Thyroid gland (tissue), 4 donors: ENCODE measurements around the gene LRIT2.

ENCODE experiments used
- CTCF ChIP-seq, 6 experiments: fragments of 200-600 bp in 3 of 6; fragments of 450-650 bp in 3 of 6; sonication (generic) in 3 of 6; IDR thresholded peaks; one replicate each; pipeline ENCODE4 v1.5.1; 2016 to 2019; ENCODE audit warnings: antibody characterized with exemption in 6 of 6, mild to moderate bottlenecking in 2 of 6, inconsistent platforms in 1 of 6, moderate library complexity in 1 of 6
- POLR2A ChIP-seq, 2 donors: fragments of 450-650 bp; IDR thresholded peaks; one replicate each; pipeline ENCODE4 v1.6.1; 2017; ENCODE audit warnings: antibody characterized with exemption in 2 of 2, mild to moderate bottlenecking in 2 of 2, moderate library complexity in 1 of 2

DNA sequence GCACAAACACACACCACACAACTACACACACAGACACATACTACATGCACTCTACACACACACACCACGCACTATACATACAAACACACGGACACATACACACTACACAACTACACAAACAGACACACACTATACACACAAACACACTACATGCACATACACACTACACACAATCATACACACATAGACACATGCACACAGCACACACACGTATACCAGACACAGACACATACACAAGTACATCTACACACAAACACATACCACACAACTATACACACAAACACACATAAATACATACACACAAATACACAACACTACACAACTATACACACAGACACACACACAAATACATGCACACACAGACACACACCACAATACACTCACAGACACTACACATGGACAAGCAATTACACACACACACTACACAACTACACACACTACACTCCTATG is 47.2 kb downstream of the LRIT2 start:
- TF ChIP-seq POLR2A (IDR thresholded peaks at IDR 0.05) (no peak), CTCF (IDR thresholded peaks at IDR 0.05) (no peak)
